NCI-H446 (cell line): ENCODE results near the gene KIF4B.

Source experiments
- DNase-seq, 2 experiments: peaks; one replicate each; lab custom pipeline; 2025; lab: John Stamatoyannopoulos, UW

KIF4B gene

GRCh38 chr5:155052532-155052931 is 39.0 kb downstream of the KIF4B start:
- DNase-seq: no peak

- no peak for DNase-seq
Observed at GRCh38 chr5:155053501-155053900, 39.9 kb downstream of the KIF4B start.

- DNase-seq: no peak
Observed at GRCh38 chr5:155056644-155057269, 43.2 kb downstream of the KIF4B start.

GRCh38 chr5:155057626-155058025 is 44.1 kb downstream of the KIF4B start:
- no peak for DNase-seq

- DNase-seq: no peak
Observed at GRCh38 chr5:155064580-155064979, 51.0 kb downstream of the KIF4B start.

GRCh38 chr5:155066886-155067595 is 53.5 kb downstream of the KIF4B start:
- no peak for DNase-seq
